AG04449 (cell line): Measurements from ENCODE around the gene ZP2.

ENCODE experiments used
- CTCF ChIA-PET: fragments of 350-600 bp; formaldehyde crosslinking; extraction: SDS; loops from one replicate; lab custom pipeline; 2021; ENCODE audit warnings: antibody characterized with exemption; lab: Yijun Ruan, JAX
- POLR2A ChIA-PET: fragments of 400-600, 350-600 bp; formaldehyde crosslinking; extraction: SDS; loops from one replicate; lab custom pipeline; 2020; ENCODE audit warnings: antibody characterized with exemption, inconsistent platforms; lab: Yijun Ruan, JAX
- DNase-seq: peaks from one replicate; pipeline ENCODE4 v3.0.0-alpha.2; 2010; ENCODE audit warnings: low read depth, low spot score
- H3K4me3 ChIP-seq: 2 replicates; pipeline ENCODE4 v1.5.1; 2011; ENCODE audit warnings: low read depth, mild to moderate bottlenecking, control low read depth, low read length
- CTCF ChIP-seq: IDR thresholded peaks from one replicate; pipeline ENCODE4 v1.5.1; 2011; ENCODE audit warnings: mild to moderate bottlenecking, moderate library complexity, low read length, control low read depth, inconsistent platforms; ENCODE audit not compliant: insufficient read depth; ENCODE audit errors: missing control alignments

Gene ZP2

GRCh38 chr16:21150375-21151001 lies 60.9 kb downstream of the ZP2 start, which contains the start of gene DNAH3:
Gene DNAH3, minus strand, starts transcription at chr16:21150846. Its CDS starts 527 bp downstream, at chr16:21150319.
- ChIA-PET POLR2A (no interaction called here), CTCF (interaction anchor here (0.6 to 1.8 kb wide), 3 partner anchors 45 to 300 kb away, joined by 3 to 6 read pairs (median 4); no protein-coding TSS in a partner anchor)
- H3K4me3 ChIP-seq, result no peak within 1 kb of the TSS
- no peak for DNase-seq
- no peak for TF ChIP-seq CTCF
